Measurements from ENCODE around the gene SLC35F2. TPM values are rescaled to one million over a fixed set of nuclear protein-coding genes. Genes with fewer than 3 reads are reported as not detected.
"Not testable (repeated sequence)": the region's sequence is repeated elsewhere in the genome, so short reads cannot be mapped to it uniquely, and the experiment has no call there.

Gene SLC35F2
- total and polyA plus RNA-seq, 10 donors = 5.0 to 9.1 (median 6.7) TPM

- intact Hi-C loops (cut with DNase I; ENCODE audit: low total_unique reads) = no loop called here
- Histone ChIP-seq H3K4me3 (no peak overlapping the region), H3K4me1 (peaks cover 0 to 25% (median 10%) of the 10 kb centered on the region in 6 donors), H3K9me3 (no peaks in the 10 kb centered on the region), H3K27ac (no peak overlapping the region), H3K36me3 (no peaks in the 10 kb centered on the region), H3K27me3 (replicated peaks in 1 of 7) (no peaks in the 10 kb centered on the region)
- 83 to 91% (median 86%) methylated on average over 8 of the region's 8 CpGs for WGBS, 5 donors
- TF ChIP-seq POLR2AphosphoS5 (IDR thresholded peaks at IDR 0.05) (no peak), POLR2A (IDR thresholded peaks at IDR 0.05) (no peak), CTCF (IDR thresholded peaks at IDR 0.05 in 8 of 11, conservative IDR thresholded peaks at IDR 0.05 in 3 of 11) (no peak)
- no peak for DNase-seq
Observed at GRCh38 chr11:107842412-107843100, 16.0 kb downstream of the SLC35F2 start.

- Histone ChIP-seq H3K27ac (peak overlapping the region in 2 of 8 donors; percentile 14 to 46), H3K36me3 (no peaks in the 10 kb centered on the region), H3K4me3 (no peak overlapping the region), H3K27me3 (replicated peaks in 1 of 7) (no peaks in the 10 kb centered on the region), H3K4me1 (peaks cover 0 to 25% (median 10%) of the 10 kb centered on the region in 6 donors), H3K9me3 (no peaks in the 10 kb centered on the region)
- intact Hi-C loops (cut with DNase I; ENCODE audit: low total_unique reads) = no loop called here
- DNase-seq = no peak
- 36 to 73% (median 50%) methylated on average over 2 of the region's 2 CpGs for WGBS, 5 donors
- TF ChIP-seq POLR2AphosphoS5 (IDR thresholded peaks at IDR 0.05) (no peak), CTCF (IDR thresholded peaks at IDR 0.05 in 8 of 11, conservative IDR thresholded peaks at IDR 0.05 in 3 of 11) (no peak), POLR2A (IDR thresholded peaks at IDR 0.05) (no peak)
Observed at GRCh38 chr11:107840129-107840484, 18.5 kb downstream of the SLC35F2 start.

DNA sequence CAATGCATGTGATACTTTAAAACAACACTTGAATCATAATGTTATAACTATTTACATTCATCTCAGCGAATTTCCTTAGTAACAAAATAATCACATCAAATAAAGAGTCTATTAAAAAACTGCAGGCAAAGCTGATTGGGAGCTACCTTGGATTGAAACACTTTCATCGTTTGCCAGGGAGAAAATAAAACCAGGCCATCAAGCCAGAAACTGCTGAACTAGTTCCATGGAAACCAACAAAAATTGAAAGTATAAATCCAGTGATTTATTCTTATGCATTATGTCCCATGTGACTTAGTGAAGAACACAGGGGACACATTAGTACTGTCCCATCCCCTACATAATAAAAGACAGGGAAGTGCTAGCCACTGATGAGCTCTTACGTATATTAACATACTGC lies 21.7 kb downstream of the SLC35F2 start:
- Histone ChIP-seq H3K4me1 (peaks cover 0 to 19% (median 10%) of the 10 kb centered on the region in 6 donors), H3K27ac (no peak overlapping the region), H3K36me3 (no peaks in the 10 kb centered on the region), H3K9me3 (no peaks in the 10 kb centered on the region), H3K4me3 (no peak overlapping the region), H3K27me3 (replicated peaks in 1 of 7) (no peaks in the 10 kb centered on the region)
- 85 to 92% (median 89%) methylated on average over 3 of the region's 3 CpGs for WGBS, 5 donors
- TF ChIP-seq POLR2A (IDR thresholded peaks at IDR 0.05) (no peak), CTCF (IDR thresholded peaks at IDR 0.05 in 8 of 11, conservative IDR thresholded peaks at IDR 0.05 in 3 of 11) (no peak), POLR2AphosphoS5 (IDR thresholded peaks at IDR 0.05) (no peak)
- intact Hi-C loops (cut with DNase I; ENCODE audit: low total_unique reads) = no loop called here
- no peak for DNase-seq

DNA sequence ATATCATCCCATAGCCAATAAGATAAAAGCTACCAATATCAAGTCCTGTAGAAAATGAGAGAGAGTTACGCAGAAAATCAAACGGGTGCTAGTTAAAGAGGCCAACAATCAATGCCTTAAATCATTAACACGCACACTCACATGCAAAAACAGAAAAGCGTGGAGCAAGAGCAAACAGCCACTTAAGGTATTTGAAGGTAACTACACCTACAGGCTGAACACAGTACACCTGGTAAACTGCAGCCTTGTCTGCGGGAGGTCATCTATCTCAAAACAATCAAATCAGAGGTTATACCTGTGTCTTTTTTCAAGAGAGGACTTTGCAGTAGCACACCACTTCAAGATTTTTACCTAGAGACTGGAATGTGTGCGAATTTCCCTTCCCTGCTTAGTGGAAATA lies 23.6 kb downstream of the SLC35F2 start:
- TF ChIP-seq POLR2A (IDR thresholded peaks at IDR 0.05) (no peak), POLR2AphosphoS5 (IDR thresholded peaks at IDR 0.05) (no peak), CTCF (IDR thresholded peaks at IDR 0.05 in 8 of 11, conservative IDR thresholded peaks at IDR 0.05 in 3 of 11) (no peak)
- DNase-seq = no peak
- WGBS, 5 donors = 80 to 87% (median 85%) methylated on average over 6 of the region's 6 CpGs
- Histone ChIP-seq H3K4me1 (peaks cover 0 to under 1% (median 0%) of the 10 kb centered on the region in 6 donors), H3K27ac (no peak overlapping the region), H3K27me3 (replicated peaks in 1 of 7) (no peaks in the 10 kb centered on the region), H3K36me3 (no peaks in the 10 kb centered on the region), H3K9me3 (no peaks in the 10 kb centered on the region), H3K4me3 (no peak overlapping the region)
- intact Hi-C loops (cut with DNase I; ENCODE audit: low total_unique reads) = no loop called here

- intact Hi-C loops (cut with DNase I; ENCODE audit: low total_unique reads); H3K27me3 ChIP-seq (replicated peaks in 1 of 7): not testable (repeated sequence)
- WGBS, 5 donors = 69 to 81% (median 78%) methylated on average over 6 of the region's 6 CpGs
Observed at GRCh38 chr11:107833926-107834325, 24.7 kb downstream of the SLC35F2 start.

More at GRCh38 chr11:107833926-107834325, 24.7 kb downstream of the SLC35F2 start:
- not testable (repeated sequence) for H3K9me3 ChIP-seq, DNase-seq, H3K36me3 ChIP-seq, H3K4me3 ChIP-seq, H3K4me1 ChIP-seq, H3K27ac ChIP-seq
